Epithelial cell of esophagus (primary cell): Measurements from ENCODE around the gene NIPA2.

Experiments
- DNase-seq: peaks from one replicate; pipeline ENCODE4 v3.0.0; 2010; ENCODE audit warnings: low read depth
- H3K4me3 ChIP-seq: 2 replicates; pipeline ENCODE4 v1.5.1; 2011; ENCODE audit warnings: mild to moderate bottlenecking, low read length, control low read depth
- CTCF ChIP-seq: IDR thresholded peaks from 2 replicates; pipeline ENCODE4 v1.5.1; 2011; ENCODE audit warnings: low read depth, mild to moderate bottlenecking, low read length, control low read depth, inconsistent platforms; ENCODE audit not compliant: insufficient read depth; ENCODE audit errors: missing control alignments

Gene NIPA2

GRCh38 chr15:22839046-22839695 lies 705 bp downstream of the NIPA2 start:
- no peak for DNase-seq
- no peak for TF ChIP-seq CTCF
- H3K4me3 ChIP-seq: peak overlapping the region; percentile 86

GRCh38 chr15:22844421-22845288 lies 6.2 kb downstream of the NIPA2 start:
- no peak overlapping the region for H3K4me3 ChIP-seq
- DNase-seq: no peak
- no peak for TF ChIP-seq CTCF

GRCh38 chr15:22845289-22845900 lies 6.9 kb downstream of the NIPA2 start:
- TF ChIP-seq CTCF: no peak
- no peak overlapping the region for H3K4me3 ChIP-seq
- no peak for DNase-seq

GRCh38 chr15:22846073-22846472 lies 7.6 kb downstream of the NIPA2 start:
- no peak for DNase-seq
- H3K4me3 ChIP-seq: no peak overlapping the region
- no peak for TF ChIP-seq CTCF

GRCh38 chr15:22850055-22850454 lies 11.6 kb downstream of the NIPA2 start:
- no peak for DNase-seq
- no peak overlapping the region for H3K4me3 ChIP-seq
- no peak for TF ChIP-seq CTCF

- no peak for TF ChIP-seq CTCF
- DNase-seq: no peak
- no peak overlapping the region for H3K4me3 ChIP-seq
These were observed 13.0 kb downstream of the NIPA2 start for GRCh38 chr15:22851513-22851912.
